ENCODE results near the gene MICB. TPM values are rescaled to one million over a fixed set of nuclear protein-coding genes. Genes with fewer than 3 reads are reported as not detected.
"Not testable (repeated sequence)": the region's sequence is repeated elsewhere in the genome, so short reads cannot be mapped to it uniquely, and the experiment has no call there.

The MICB gene
- total and polyA plus RNA-seq, 2 of the 8 experiments (the other 6 are each of a cell fraction or from before 2014, with no cell fraction given): 16.2 to 25.3 TPM

- H3K27me3 ChIP-seq (replicated peaks in 1 of 4; ENCODE audit: control insufficient read depth in 3 of 4, extremely low read depth in 1 of 4, insufficient read depth in 3 of 4, low read length in 3 of 4); H3K4me3 ChIP-seq (ENCODE audit: extremely low read depth in 1 of 4, insufficient read depth in 2 of 4, low read depth in 3 of 4, low read length in 4 of 4); H3K79me1 ChIP-seq (ENCODE audit: low read depth, low read length); H2BK12ac ChIP-seq (ENCODE audit: low read depth, low read length); DNase-seq (ENCODE audit: low read depth in 1 of 2, low spot score in 2 of 2); H2AFZ ChIP-seq (ENCODE audit: low read length); H2BK5ac ChIP-seq (ENCODE audit: low read depth, low read length); H3K23ac ChIP-seq (ENCODE audit: insufficient read length); CTCF ChIA-PET (ENCODE audit: partially characterized antibody); H3K4me1 ChIP-seq (replicated peaks in 1 of 4; ENCODE audit: control insufficient read depth in 3 of 4, insufficient read depth in 4 of 4, low read length in 3 of 4); H3K14ac ChIP-seq (ENCODE audit: insufficient read length); H3K4ac ChIP-seq (replicated peaks; ENCODE audit: insufficient read length, low read depth, low read length); H4K5ac ChIP-seq (ENCODE audit: insufficient read length, low read depth, low read length); H3K9me3 ChIP-seq (ENCODE audit: insufficient read depth in 2 of 2, low read depth in 1 of 2, low read length in 1 of 2); H3K56ac ChIP-seq (replicated peaks; ENCODE audit: insufficient read length, low read depth, low read length); H3K18ac ChIP-seq (ENCODE audit: extremely low read depth, low read length); H3K27ac ChIP-seq (ENCODE audit: low read depth, low read length); H2BK120ac ChIP-seq (replicated peaks; ENCODE audit: low read depth, low read length); H2BK20ac ChIP-seq (ENCODE audit: low read length); H3K79me2 ChIP-seq (ENCODE audit: control insufficient read depth in 1 of 2, insufficient read depth in 2 of 2, low read length in 2 of 2); H3K4me2 ChIP-seq (ENCODE audit: insufficient read depth in 1 of 2, low read depth in 2 of 2, low read length in 2 of 2); H2AK5ac ChIP-seq (ENCODE audit: low read depth, low read length); H4K20me1 ChIP-seq (replicated peaks in 1 of 2; ENCODE audit: control insufficient read depth in 1 of 2, insufficient read depth in 2 of 2, low read length in 2 of 2); H2BK15ac ChIP-seq (ENCODE audit: low read length); FAIRE-seq; H3K9ac ChIP-seq (replicated peaks in 1 of 4; ENCODE audit: extremely low read depth in 1 of 4, low read depth in 3 of 4, low read length in 3 of 4); H4K91ac ChIP-seq (replicated peaks; ENCODE audit: insufficient read length, low read length); H3K23me2 ChIP-seq (ENCODE audit: low read depth, low read length): not testable (repeated sequence)
- POLR2A ChIA-PET (ENCODE audit: partially characterized antibody): interaction anchor here (1.6 to 2.0 kb wide), 2 partner anchors 12 to 23 kb away, joined by 3 to 5 read pairs; no protein-coding TSS in a partner anchor
- 69% methylated on average over 2 of the region's 2 CpGs; no CpG with 5 or more reads in 1 of the 2 experiments for WGBS, 2 experiments (ENCODE audit: extremely low coverage in 1 of 2, insufficient coverage in 1 of 2, insufficient read length in 1 of 2, insufficient replicate concordance in 2 of 2, low coverage in 1 of 2, low lambda C conversion rate in 2 of 2, missing lambda C conversion rate in 1 of 2)
- Histone ChIP-seq H3K36me3 (ENCODE audit: control insufficient read depth in 2 of 4, insufficient read depth in 4 of 4, low read length in 3 of 4) (peaks cover 4 to 30% (median 14%) of the 10 kb centered on the region in 4 experiments; a peak in 7 of 8 replicates), H4K8ac (ENCODE audit: extremely low read depth, insufficient read depth, low read length) (0 out of 2 replicates have a peak overlapping the region, but pooled peaks have one; percentile 20)
Observed at GRCh38 chr6:31509036-31509435, 11.1 kb downstream of the MICB start.
